Ascending aorta (tissue), 2 donors: ENCODE data around the gene FAM83F. TPM values are rescaled to one million over a fixed set of nuclear protein-coding genes. Genes with fewer than 3 reads are reported as not detected.

ENCODE experiments used
- DNase-seq, 2 donors: peaks; one replicate each; pipeline ENCODE4 v3.0.0-alpha.2; 2019; ENCODE audit warnings: low spot score in 2 of 2
- H3K27ac ChIP-seq, 2 donors: fragments of 200-600 bp; sonication (generic); one replicate each; pipeline ENCODE4 v1.5.1; 2016 to 2017; ENCODE audit warnings: mild to moderate bottlenecking in 1 of 2
- H3K27me3 ChIP-seq: fragments of 200-600 bp; sonication (generic); one replicate; pipeline ENCODE4 v1.5.1; 2017
- H3K36me3 ChIP-seq, 2 donors: fragments of 200-600 bp; sonication (generic); one replicate each; pipeline ENCODE4 v1.5.1; 2016
- H3K4me1 ChIP-seq, 2 donors: fragments of 200-600 bp; sonication (generic); one replicate each; pipeline ENCODE4 v1.5.1; 2016 to 2017; ENCODE audit warnings: mild to moderate bottlenecking in 1 of 2
- H3K4me3 ChIP-seq, 2 donors: fragments of 200-600 bp; sonication (generic); one replicate each; pipeline ENCODE4 v1.5.1; 2016 to 2017; ENCODE audit warnings: mild to moderate bottlenecking in 1 of 2
- H3K9me3 ChIP-seq, 2 donors: fragments of 200-600 bp; sonication (generic); one replicate each; pipeline ENCODE4 v1.5.1; 2016
- intact Hi-C: fragments of 100-400 bp; cut with DNase I; formaldehyde crosslinking; loops from one replicate; pipeline ENCODE4 v1.15.1; 2023
- total RNA-seq: library from RNA; depleted of rRNA; stranded (reverse); fragments of >200 nt; gene quantifications from one replicate; pipeline ENCODE4 v1.1.0, GENCODE V29; 2016
- TF ChIP-seq, protein P1 (sequence below), 3 experiments: fragments of 200-600 bp in 2 of 3; fragments of 450-650 bp in 1 of 3; sonication (generic) in 2 of 3; IDR thresholded peaks; one replicate each; pipeline ENCODE4 v1.5.1; 2016 to 2019; ENCODE audit warnings: antibody characterized with exemption in 3 of 3, mild to moderate bottlenecking in 1 of 3, moderate library complexity in 1 of 3

The FAM83F gene
- total RNA-seq, 1 donor from 2014 or later, result not detected

DNA sequence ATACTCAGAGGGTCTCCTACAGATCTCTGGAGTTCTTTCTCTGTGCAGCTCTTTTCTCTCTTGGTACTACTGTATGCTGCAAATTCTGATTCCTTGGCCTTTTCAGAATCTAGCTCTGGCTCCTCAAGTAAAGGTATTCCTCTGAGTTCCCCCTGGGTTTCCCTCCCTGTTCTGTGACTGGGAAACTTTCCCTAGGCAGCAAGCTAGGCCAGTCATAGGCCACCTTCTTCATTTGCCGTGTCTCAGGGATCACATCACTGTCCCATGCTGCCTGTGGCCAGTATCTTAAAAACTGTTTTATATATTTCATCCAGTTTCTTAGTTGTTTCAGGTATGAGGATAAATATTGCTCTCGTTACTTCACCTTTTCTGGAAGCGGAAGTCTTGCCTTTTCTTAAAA is 71.2 kb downstream of the FAM83F start:
- no peak overlapping the region for H3K27ac ChIP-seq
- no peak for DNase-seq
- H3K36me3 ChIP-seq, result no peaks in the 10 kb centered on the region
- TF ChIP-seq, protein P1, sequence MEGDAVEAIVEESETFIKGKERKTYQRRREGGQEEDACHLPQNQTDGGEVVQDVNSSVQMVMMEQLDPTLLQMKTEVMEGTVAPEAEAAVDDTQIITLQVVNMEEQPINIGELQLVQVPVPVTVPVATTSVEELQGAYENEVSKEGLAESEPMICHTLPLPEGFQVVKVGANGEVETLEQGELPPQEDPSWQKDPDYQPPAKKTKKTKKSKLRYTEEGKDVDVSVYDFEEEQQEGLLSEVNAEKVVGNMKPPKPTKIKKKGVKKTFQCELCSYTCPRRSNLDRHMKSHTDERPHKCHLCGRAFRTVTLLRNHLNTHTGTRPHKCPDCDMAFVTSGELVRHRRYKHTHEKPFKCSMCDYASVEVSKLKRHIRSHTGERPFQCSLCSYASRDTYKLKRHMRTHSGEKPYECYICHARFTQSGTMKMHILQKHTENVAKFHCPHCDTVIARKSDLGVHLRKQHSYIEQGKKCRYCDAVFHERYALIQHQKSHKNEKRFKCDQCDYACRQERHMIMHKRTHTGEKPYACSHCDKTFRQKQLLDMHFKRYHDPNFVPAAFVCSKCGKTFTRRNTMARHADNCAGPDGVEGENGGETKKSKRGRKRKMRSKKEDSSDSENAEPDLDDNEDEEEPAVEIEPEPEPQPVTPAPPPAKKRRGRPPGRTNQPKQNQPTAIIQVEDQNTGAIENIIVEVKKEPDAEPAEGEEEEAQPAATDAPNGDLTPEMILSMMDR (IDR thresholded peaks at IDR 0.05), result no peak
- no peaks in the 10 kb centered on the region for H3K9me3 ChIP-seq
- no peak overlapping the region for H3K4me3 ChIP-seq
- intact Hi-C loops, result no loop called here
- H3K27me3 ChIP-seq, result no peaks in the 10 kb centered on the region
- peaks cover 0 to 15% of the 10 kb centered on the region in 2 donors for H3K4me1 ChIP-seq

DNA sequence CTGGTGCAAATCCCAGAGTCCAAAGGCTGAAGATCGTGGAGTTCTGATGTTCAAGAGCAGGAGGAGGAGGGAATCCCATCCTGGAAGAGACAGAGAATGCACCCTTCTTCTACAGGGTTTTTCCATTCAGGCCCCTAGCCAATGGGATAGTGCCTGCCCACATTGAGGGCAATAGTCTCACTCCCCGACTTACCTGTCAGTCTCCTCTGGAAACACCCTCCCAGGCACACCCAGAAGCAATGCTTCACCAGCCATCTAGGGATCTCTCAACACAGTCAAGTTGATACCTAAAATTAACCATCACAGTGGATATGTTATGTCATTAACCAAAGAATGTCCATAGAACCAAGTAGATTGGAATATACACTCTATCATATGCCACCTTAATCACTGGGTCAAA is 72.9 kb downstream of the FAM83F start:
- no peak for DNase-seq

DNA sequence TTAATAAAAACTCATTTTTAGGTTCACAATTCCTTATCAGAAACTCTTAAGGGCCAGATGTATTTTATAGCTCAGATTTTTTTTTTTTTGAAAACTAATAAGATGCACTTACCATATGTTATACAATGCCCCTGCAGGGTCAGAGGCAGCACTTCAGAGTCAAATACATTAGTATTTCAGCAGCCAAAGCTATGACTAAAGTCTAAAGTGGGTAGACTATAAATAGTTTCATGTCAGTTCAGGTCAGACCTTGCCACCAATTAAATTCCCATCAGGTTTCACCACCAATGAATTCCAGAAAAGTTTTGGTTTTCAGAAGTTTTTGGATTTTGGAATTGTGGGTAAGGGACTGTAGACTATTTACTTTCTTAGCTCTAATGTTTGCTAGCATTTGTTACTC is 75.9 kb downstream of the FAM83F start:
- H3K36me3 ChIP-seq, result no peaks in the 10 kb centered on the region
- no peak overlapping the region for H3K4me3 ChIP-seq
- TF ChIP-seq, protein P1 (IDR thresholded peaks at IDR 0.05), result no peak

More for the DNA sequence above, 72.9 kb downstream of the FAM83F start:
- TF ChIP-seq, protein P1 (IDR thresholded peaks at IDR 0.05), result no peak
- Histone ChIP-seq H3K27me3 (no peaks in the 10 kb centered on the region), H3K36me3 (no peaks in the 10 kb centered on the region), H3K4me1 (peaks cover 0 to 15% of the 10 kb centered on the region in 2 donors), H3K4me3 (no peak overlapping the region), H3K9me3 (no peaks in the 10 kb centered on the region), H3K27ac (no peak overlapping the region)
- intact Hi-C loops, result no loop called here

DNA sequence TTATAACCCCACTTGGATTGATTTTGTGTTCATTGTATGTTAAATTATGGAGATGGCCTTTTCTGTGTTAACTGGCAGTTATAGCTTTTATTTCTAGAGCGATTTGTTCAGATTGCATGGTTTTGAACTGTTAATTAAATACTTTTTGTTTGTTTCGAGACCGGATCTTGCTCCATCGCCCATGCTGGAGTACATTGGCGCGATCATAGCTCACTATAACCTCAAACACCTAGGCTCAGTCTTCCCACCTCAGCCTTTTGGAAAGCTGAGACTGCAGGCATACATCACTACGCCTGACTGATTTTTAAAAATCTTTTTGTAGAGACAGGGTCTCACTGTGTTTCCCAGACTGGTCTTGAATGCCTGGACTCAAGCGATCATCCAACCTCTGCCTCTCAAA is 77.0 kb downstream of the FAM83F start:
- H3K27me3 ChIP-seq, result no peaks in the 10 kb centered on the region
- no peak overlapping the region for H3K27ac ChIP-seq
- intact Hi-C loops, result no loop called here
- H3K4me3 ChIP-seq, result no peak overlapping the region
- no peak for DNase-seq
- peaks cover 0 to 10% of the 10 kb centered on the region in 2 donors for H3K4me1 ChIP-seq
- no peaks in the 10 kb centered on the region for H3K9me3 ChIP-seq
- TF ChIP-seq, protein P1 (IDR thresholded peaks at IDR 0.05), result no peak
- no peaks in the 10 kb centered on the region for H3K36me3 ChIP-seq

More for the DNA sequence above, 75.9 kb downstream of the FAM83F start:
- Histone ChIP-seq H3K4me1 (peaks cover 0 to 15% of the 10 kb centered on the region in 2 donors), H3K9me3 (no peaks in the 10 kb centered on the region), H3K27ac (no peak overlapping the region), H3K27me3 (no peaks in the 10 kb centered on the region)
- DNase-seq, result no peak
- intact Hi-C loops, result no loop called here

DNA sequence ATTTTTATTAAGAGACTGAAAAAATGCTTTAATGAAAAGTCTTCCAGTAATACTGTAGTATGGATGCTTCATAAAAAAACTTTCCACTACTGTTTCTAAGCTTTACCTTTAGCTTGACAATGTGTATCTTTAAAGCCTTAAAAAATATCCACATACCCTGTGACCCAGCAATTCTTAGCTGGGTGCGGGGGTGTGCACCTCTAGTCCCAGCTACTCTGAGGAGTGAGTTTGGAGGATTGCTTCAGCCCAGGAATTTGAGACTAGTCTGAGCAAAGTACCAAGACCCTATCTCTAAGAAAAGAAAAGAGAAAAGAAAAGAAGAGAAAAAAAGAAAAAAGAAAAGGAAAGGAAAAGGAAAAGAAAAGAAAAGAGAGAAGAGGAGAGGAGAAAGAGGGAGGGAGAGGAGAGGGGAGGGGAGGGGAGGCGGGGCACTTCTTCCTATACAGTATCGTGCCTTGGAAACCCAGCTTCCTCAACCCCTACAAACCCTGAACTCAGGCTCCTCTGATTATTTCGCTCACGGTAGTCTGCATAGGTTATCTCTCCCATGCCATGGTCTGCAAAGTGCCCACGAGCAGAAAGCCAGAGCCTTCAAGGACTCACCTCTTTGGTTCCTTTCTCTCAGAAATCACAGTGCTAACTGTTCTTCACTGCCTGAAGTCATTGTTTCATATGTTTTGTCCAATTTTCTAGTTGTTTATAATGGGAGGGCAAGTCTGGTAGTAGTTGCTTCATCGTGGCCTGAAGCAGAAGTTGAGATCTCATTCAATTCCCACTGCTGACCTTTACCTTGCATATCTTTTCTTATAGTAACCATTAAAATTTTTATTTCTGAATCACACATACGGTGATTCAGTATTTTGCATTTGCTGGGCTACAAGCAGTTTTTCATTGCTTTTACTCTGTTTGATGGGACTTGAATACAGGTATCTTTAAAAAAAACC is 82.2 kb downstream of the FAM83F start:
- TF ChIP-seq, protein P1 (IDR thresholded peaks at IDR 0.05), result no peak
- Histone ChIP-seq H3K36me3 (no peaks in the 10 kb centered on the region), H3K27me3 (no peaks in the 10 kb centered on the region), H3K4me1 (peaks cover 0 to 5% of the 10 kb centered on the region in 2 donors), H3K27ac (no peak overlapping the region), H3K9me3 (no peaks in the 10 kb centered on the region), H3K4me3 (no peak overlapping the region)
- DNase-seq, result no peak
- intact Hi-C loops, result no loop called here
